GM12873 (cell line): ENCODE results near the gene SPP1.

Source experiments
- CTCF ChIP-seq: IDR thresholded peaks from 2 replicates; pipeline ENCODE4 v1.5.1; 2012; ENCODE audit warnings: low read depth, mild to moderate bottlenecking, moderate library complexity, low read length, control low read depth; ENCODE audit not compliant: insufficient read depth; ENCODE audit errors: missing control alignments

Gene SPP1

GRCh38 chr4:88028946-88029345, 53.4 kb downstream of the SPP1 start:
- no peak for TF ChIP-seq CTCF

- TF ChIP-seq CTCF, result no peak
These were observed 54.0 kb downstream of the SPP1 start for GRCh38 chr4:88029556-88029955.

- no peak for TF ChIP-seq CTCF
These were observed 55.2 kb downstream of the SPP1 start for GRCh38 chr4:88030565-88031310.
